ENCODE data around the gene PAK5.

- TF ChIP-seq, protein P1, sequence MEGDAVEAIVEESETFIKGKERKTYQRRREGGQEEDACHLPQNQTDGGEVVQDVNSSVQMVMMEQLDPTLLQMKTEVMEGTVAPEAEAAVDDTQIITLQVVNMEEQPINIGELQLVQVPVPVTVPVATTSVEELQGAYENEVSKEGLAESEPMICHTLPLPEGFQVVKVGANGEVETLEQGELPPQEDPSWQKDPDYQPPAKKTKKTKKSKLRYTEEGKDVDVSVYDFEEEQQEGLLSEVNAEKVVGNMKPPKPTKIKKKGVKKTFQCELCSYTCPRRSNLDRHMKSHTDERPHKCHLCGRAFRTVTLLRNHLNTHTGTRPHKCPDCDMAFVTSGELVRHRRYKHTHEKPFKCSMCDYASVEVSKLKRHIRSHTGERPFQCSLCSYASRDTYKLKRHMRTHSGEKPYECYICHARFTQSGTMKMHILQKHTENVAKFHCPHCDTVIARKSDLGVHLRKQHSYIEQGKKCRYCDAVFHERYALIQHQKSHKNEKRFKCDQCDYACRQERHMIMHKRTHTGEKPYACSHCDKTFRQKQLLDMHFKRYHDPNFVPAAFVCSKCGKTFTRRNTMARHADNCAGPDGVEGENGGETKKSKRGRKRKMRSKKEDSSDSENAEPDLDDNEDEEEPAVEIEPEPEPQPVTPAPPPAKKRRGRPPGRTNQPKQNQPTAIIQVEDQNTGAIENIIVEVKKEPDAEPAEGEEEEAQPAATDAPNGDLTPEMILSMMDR (IDR thresholded peaks at IDR 0.05; ENCODE audit: low read length), result no peak
- TF ChIP-seq EZH2 (optimal IDR thresholded peaks at IDR 0.05; ENCODE audit: low read depth, low read length), result no peak
These were observed 318.8 kb downstream of the PAK5 start for GRCh38 chr20:9520086-9520485.
